ENCODE measurements around the gene KRAS.

DNA sequence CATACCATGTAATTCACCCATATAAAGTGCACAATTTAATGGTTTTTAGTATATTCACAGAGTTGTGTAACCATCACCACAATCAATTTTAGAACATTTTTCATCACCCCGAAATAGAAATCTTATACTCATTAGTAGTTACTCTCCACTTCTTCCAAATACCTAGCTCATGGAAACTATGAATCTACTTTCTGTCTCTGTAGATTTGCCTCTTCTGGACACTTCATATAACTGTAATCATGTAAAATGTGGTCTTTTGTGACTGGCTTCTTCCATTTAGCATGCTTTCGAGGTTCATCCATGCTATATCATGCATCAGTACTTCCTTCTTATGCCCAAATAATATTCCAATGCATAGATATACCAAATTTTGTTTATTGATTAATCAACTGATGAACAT lies 66.6 kb downstream of the KRAS start:
- TF ChIP-seq, protein P1, sequence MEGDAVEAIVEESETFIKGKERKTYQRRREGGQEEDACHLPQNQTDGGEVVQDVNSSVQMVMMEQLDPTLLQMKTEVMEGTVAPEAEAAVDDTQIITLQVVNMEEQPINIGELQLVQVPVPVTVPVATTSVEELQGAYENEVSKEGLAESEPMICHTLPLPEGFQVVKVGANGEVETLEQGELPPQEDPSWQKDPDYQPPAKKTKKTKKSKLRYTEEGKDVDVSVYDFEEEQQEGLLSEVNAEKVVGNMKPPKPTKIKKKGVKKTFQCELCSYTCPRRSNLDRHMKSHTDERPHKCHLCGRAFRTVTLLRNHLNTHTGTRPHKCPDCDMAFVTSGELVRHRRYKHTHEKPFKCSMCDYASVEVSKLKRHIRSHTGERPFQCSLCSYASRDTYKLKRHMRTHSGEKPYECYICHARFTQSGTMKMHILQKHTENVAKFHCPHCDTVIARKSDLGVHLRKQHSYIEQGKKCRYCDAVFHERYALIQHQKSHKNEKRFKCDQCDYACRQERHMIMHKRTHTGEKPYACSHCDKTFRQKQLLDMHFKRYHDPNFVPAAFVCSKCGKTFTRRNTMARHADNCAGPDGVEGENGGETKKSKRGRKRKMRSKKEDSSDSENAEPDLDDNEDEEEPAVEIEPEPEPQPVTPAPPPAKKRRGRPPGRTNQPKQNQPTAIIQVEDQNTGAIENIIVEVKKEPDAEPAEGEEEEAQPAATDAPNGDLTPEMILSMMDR (IDR thresholded peaks at IDR 0.05) = no peak
- TF ChIP-seq POLR2A (IDR thresholded peaks at IDR 0.05) = no peak
